ENCODE measurements around the gene SPINDOC. TPM values are rescaled to one million over a fixed set of nuclear protein-coding genes. Genes with fewer than 3 reads are reported as not detected.

Gene SPINDOC
- total RNA-seq, 2 donors from 2014 or later, result 7.0 to 12.1 TPM

- H3K9me3 ChIP-seq, result no peaks in the 10 kb centered on the region
- H3K27me3 ChIP-seq, result no peaks in the 10 kb centered on the region
- H3K27ac ChIP-seq, result no peak overlapping the region
- no peak overlapping the region for H3K4me3 ChIP-seq
- peaks cover 0 to 61% of the 10 kb centered on the region in 2 donors for H3K4me1 ChIP-seq
- H3K36me3 ChIP-seq, result peaks cover 5% of the 10 kb centered on the region
- no peak for TF ChIP-seq CTCF (IDR thresholded peaks at IDR 0.05)
- no peak for DNase-seq (ENCODE audit: low spot score)
Measured at GRCh38 chr11:63847363-63847762, 34.1 kb downstream of the SPINDOC start.

GRCh38 chr11:63849691-63850090 is 36.4 kb downstream of the SPINDOC start:
- Histone ChIP-seq H3K27me3 (no peaks in the 10 kb centered on the region), H3K27ac (no peak overlapping the region), H3K36me3 (no peaks in the 10 kb centered on the region), H3K4me1 (peaks cover 0 to 40% of the 10 kb centered on the region in 2 donors), H3K4me3 (no peak overlapping the region), H3K9me3 (no peaks in the 10 kb centered on the region)
- DNase-seq (ENCODE audit: low spot score), result no peak
- TF ChIP-seq CTCF (IDR thresholded peaks at IDR 0.05), result no peak

GRCh38 chr11:63850920-63851319 is 37.7 kb downstream of the SPINDOC start:
- H3K4me1 ChIP-seq, result peaks cover 0 to 27% of the 10 kb centered on the region in 2 donors
- no peaks in the 10 kb centered on the region for H3K36me3 ChIP-seq
- no peaks in the 10 kb centered on the region for H3K9me3 ChIP-seq
- TF ChIP-seq CTCF (IDR thresholded peaks at IDR 0.05), result no peak
- DNase-seq (ENCODE audit: low spot score), result no peak
- H3K4me3 ChIP-seq, result no peak overlapping the region
- no peak overlapping the region for H3K27ac ChIP-seq
- H3K27me3 ChIP-seq, result no peaks in the 10 kb centered on the region

- peaks cover 0 to 25% of the 10 kb centered on the region in 2 donors for H3K4me1 ChIP-seq
- no peaks in the 10 kb centered on the region for H3K36me3 ChIP-seq
- H3K27ac ChIP-seq, result no peak overlapping the region
- no peak for DNase-seq (ENCODE audit: low spot score)
- H3K9me3 ChIP-seq, result no peaks in the 10 kb centered on the region
- no peaks in the 10 kb centered on the region for H3K27me3 ChIP-seq
- no peak overlapping the region for H3K4me3 ChIP-seq
- TF ChIP-seq CTCF (IDR thresholded peaks at IDR 0.05), result no peak
Measured at GRCh38 chr11:63851364-63851763, 38.1 kb downstream of the SPINDOC start.

GRCh38 chr11:63853476-63853875 is 40.2 kb downstream of the SPINDOC start:
- Histone ChIP-seq H3K27me3 (no peaks in the 10 kb centered on the region), H3K27ac (no peak overlapping the region), H3K4me1 (peaks cover 0 to 20% of the 10 kb centered on the region in 2 donors)

More at GRCh38 chr11:63853476-63853875, 40.2 kb downstream of the SPINDOC start:
- H3K36me3 ChIP-seq, result no peaks in the 10 kb centered on the region
- DNase-seq (ENCODE audit: low spot score), result no peak
- H3K4me3 ChIP-seq, result no peak overlapping the region
- H3K9me3 ChIP-seq, result no peaks in the 10 kb centered on the region
- TF ChIP-seq CTCF (IDR thresholded peaks at IDR 0.05), result no peak

All from right atrium auricular region (tissue), 2 donors.